Endothelial cell of umbilical vein (primary cell): ENCODE results near the gene SLC47A2. TPM values are rescaled to one million over a fixed set of nuclear protein-coding genes. Genes with fewer than 3 reads are reported as not detected.

Source experiments
- BruUV-seq: library from RNA; stranded (reverse); fragments of 400-500 nt; replicated peaks from 2 replicates; lab custom pipeline; 2021; lab: Mats Ljungman, UMichigan
- CTCF ChIA-PET: fragments of 300-600, 350-600 bp; sonication (Branson Sonifier 250); formaldehyde crosslinking; loops from one replicate; lab custom pipeline; 2021; ENCODE audit warnings: antibody characterized with exemption, inconsistent platforms; lab: Charles Lee
- POLR2A ChIA-PET: fragments of 300-600, 350-600 bp; sonication (Branson Sonifier 250); formaldehyde crosslinking; loops from one replicate; lab custom pipeline; 2021; ENCODE audit warnings: antibody characterized with exemption, inconsistent platforms; lab: Charles Lee
- DNase-seq: peaks from one replicate; pipeline ENCODE4 v3.0.0-alpha.2; 2011; ENCODE audit warnings: low read depth, low spot score
- FAIRE-seq: peaks from 2 replicates; lab custom pipeline; 2011; peaks lifted over from hg19 to GRCh38; lab: Jason Lieb, UNC
- H2AFZ ChIP-seq: 2 replicates; pipeline ENCODE4 v1.6.0; 2012; ENCODE audit warnings: low read depth, low read length, control low read depth, inconsistent platforms
- H3K27ac ChIP-seq: 2 replicates; pipeline ENCODE4 v1.5.1; 2011; ENCODE audit warnings: low read depth, mild to moderate bottlenecking, control low read depth, low read length, moderate library complexity; ENCODE audit not compliant: insufficient read depth
- H3K27me3 ChIP-seq, 2 experiments: 2 replicates each; pipeline versions ENCODE4 v1.6.0 to v1.6.1; 2011; ENCODE audit warnings: low read length in 2 of 2, mixed read lengths in 1 of 2; ENCODE audit not compliant: control insufficient read depth in 2 of 2, insufficient read depth in 2 of 2
- H3K36me3 ChIP-seq, 2 experiments: 2 replicates in 1 of 2; 3 replicates in 1 of 2; pipeline ENCODE4 v1.5.1; 2011; ENCODE audit warnings: low read length in 2 of 2, mild to moderate bottlenecking in 1 of 2, moderate library complexity in 1 of 2; ENCODE audit not compliant: control insufficient read depth in 2 of 2, insufficient read depth in 2 of 2; ENCODE audit errors: extremely low read depth in 1 of 2
- H3K4me1 ChIP-seq: 3 replicates; pipeline ENCODE4 v1.5.1; 2011; ENCODE audit warnings: mild to moderate bottlenecking, low read length; ENCODE audit not compliant: control insufficient read depth, insufficient read depth; ENCODE audit errors: extremely low read depth
- H3K4me2 ChIP-seq: 2 replicates; pipeline ENCODE4 v1.6.1; 2011; ENCODE audit warnings: low read length, control low read depth, mixed read lengths; ENCODE audit not compliant: insufficient read depth
- H3K4me3 ChIP-seq, 3 experiments: fragments of 200-600 bp in 1 of 3; sonication (generic), shearing (Covaris generic) in 1 of 3; replicated peaks in 1 of 3; 2 replicates each; pipeline ENCODE4 v1.5.1; 2011 to 2016; ENCODE audit warnings: control low read depth in 3 of 3, low read length in 3 of 3, mild to moderate bottlenecking in 2 of 3, inconsistent platforms in 1 of 3, low read depth in 1 of 3, moderate library complexity in 1 of 3; ENCODE audit not compliant: insufficient read depth in 1 of 3
- H3K79me2 ChIP-seq: 2 replicates; pipeline ENCODE4 v1.6.0; 2012; ENCODE audit warnings: low read length, inconsistent platforms; ENCODE audit not compliant: control insufficient read depth, insufficient read depth
- H3K9ac ChIP-seq: replicated peaks from 2 replicates; pipeline ENCODE3; 2011; ENCODE audit warnings: low read length, control low read depth; ENCODE audit not compliant: insufficient read depth; ENCODE audit errors: extremely low read depth
- H3K9me1 ChIP-seq: replicated peaks from 3 replicates; pipeline ENCODE4 v1.6.0; 2011; ENCODE audit warnings: mild to moderate bottlenecking, low read length; ENCODE audit not compliant: control insufficient read depth, insufficient read depth; ENCODE audit errors: extremely low read depth
- H3K9me3 ChIP-seq: replicated peaks from 2 replicates; pipeline ENCODE4 v1.5.1; 2012; ENCODE audit warnings: low read length, inconsistent platforms; ENCODE audit not compliant: control insufficient read depth, insufficient read depth
- H4K20me1 ChIP-seq: replicated peaks from 2 replicates; pipeline ENCODE3; 2011; ENCODE audit warnings: mild to moderate bottlenecking, low read length; ENCODE audit not compliant: control insufficient read depth, insufficient read depth; ENCODE audit errors: extremely low read depth
- EZH2 ChIP-seq: IDR thresholded peaks from 2 replicates; pipeline ENCODE4 v1.6.1; 2012; ENCODE audit warnings: borderline replicate concordance, low read depth, mild to moderate bottlenecking, moderate library complexity, low read length, inconsistent platforms; ENCODE audit not compliant: severe bottlenecking
- FOS ChIP-seq: IDR thresholded peaks from 2 replicates; pipeline ENCODE4 v1.6.1; 2011; ENCODE audit warnings: mild to moderate bottlenecking, low read length, moderate library complexity, borderline replicate concordance; ENCODE audit not compliant: insufficient read depth
- GATA2 ChIP-seq: IDR thresholded peaks from 2 replicates; pipeline ENCODE4 v1.7.0; 2011; ENCODE audit warnings: low read depth, mild to moderate bottlenecking, moderate library complexity, mixed read lengths, low read length; ENCODE audit not compliant: insufficient read length, insufficient read depth
- JUN ChIP-seq: IDR thresholded peaks from 2 replicates; pipeline ENCODE4 v1.6.1; 2011; ENCODE audit warnings: borderline replicate concordance, low read depth; ENCODE audit not compliant: insufficient read length, insufficient read depth
- MYC ChIP-seq: IDR thresholded peaks from one replicate; pipeline ENCODE4 v1.6.1; 2011; ENCODE audit warnings: mild to moderate bottlenecking, low read depth, low read length
- POLR2A ChIP-seq: IDR thresholded peaks from 2 replicates; pipeline ENCODE4 v1.6.1; 2012; ENCODE audit warnings: low read depth, mild to moderate bottlenecking, control low read depth, low read length
- POLR2AphosphoS5 ChIP-seq: IDR thresholded peaks from 2 replicates; pipeline ENCODE4 v1.6.1; 2012; ENCODE audit warnings: low read depth, mild to moderate bottlenecking, control low read depth, low read length, moderate library complexity; ENCODE audit not compliant: insufficient read depth
- dilution Hi-C: fragments of 300-500 bp; cut with MboI; formaldehyde crosslinking; loops from one replicate; pipeline ENCODE4 v1.15.0; 2019; ENCODE audit warnings: low sequenced_read_pairs; ENCODE audit not compliant: extremely low pct_ligation_motif_present
- intact Hi-C: fragments of 100-400 bp; cut with micrococcal nuclease; formaldehyde crosslinking; loops from one replicate; pipeline ENCODE4 v1.10.0; 2022
- polyA plus RNA-seq, 4 experiments: library from polyadenylated mRNA; depleted of rRNA in 3 of 4; stranded (reverse) in 3 of 4; unstranded in 1 of 4; fragments of >200 nt; gene quantifications; 2 replicates each; pipeline versions ENCODE4 v1.2.1 to v1.2.3, GENCODE V29; 2011 to 2012; ENCODE audit warnings: missing spikeins in 1 of 4
- total RNA-seq: library from RNA; stranded (reverse); gene quantifications from 2 replicates; pipeline ENCODE4 v1.2.3, GENCODE V29; 2021
- TF ChIP-seq, protein P1 (sequence below): IDR thresholded peaks from 2 replicates; pipeline ENCODE4 v1.6.1; 2011; ENCODE audit not compliant: insufficient read depth, insufficient read length
- TF ChIP-seq, protein P2 (sequence below), 2 donors: IDR thresholded peaks; 1 replicate in 1 of 2; 2 replicates in 1 of 2; pipeline ENCODE4 v1.5.1; 2011; ENCODE audit warnings: low read length in 2 of 2, mild to moderate bottlenecking in 2 of 2, moderate library complexity in 2 of 2, control low read depth in 1 of 2, inconsistent platforms in 1 of 2, low read depth in 1 of 2; ENCODE audit not compliant: insufficient read depth in 1 of 2; ENCODE audit errors: extremely low read depth in 1 of 2

Gene SLC47A2
- total and polyA plus RNA-seq, 2 donors (not counting 3 experiments of a cell fraction or from before 2014, with no cell fraction given): not detected

DNA sequence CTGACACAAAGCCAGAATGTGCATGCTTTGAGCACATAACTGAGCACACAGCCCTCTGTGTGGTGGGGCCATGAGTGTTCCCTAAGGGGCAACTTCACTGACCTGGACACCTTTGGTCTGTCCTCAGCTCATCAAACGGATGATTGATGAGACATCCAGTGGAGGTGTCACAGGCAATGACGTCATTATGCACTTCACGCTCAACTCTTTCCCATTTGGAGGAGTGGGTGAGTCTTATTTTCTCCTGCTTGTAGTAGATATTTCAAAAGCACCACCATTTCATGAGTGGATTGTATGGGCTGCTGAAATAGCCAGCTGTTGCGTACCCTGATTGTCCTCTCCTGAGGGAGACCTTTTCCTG lies 51.6 kb downstream of the SLC47A2 start:
- Histone ChIP-seq H3K79me2 (no peaks in the 10 kb centered on the region), H2AFZ (no peak overlapping the region), H3K9me1 (no peaks in the 10 kb centered on the region), H3K4me3 (no peak overlapping the region), H3K36me3 (peaks cover 0 to 8% of the 10 kb centered on the region in 2 experiments), H3K9ac (no peak overlapping the region), H4K20me1 (no peaks in the 10 kb centered on the region), H3K27ac (no peak overlapping the region), H3K27me3 (no peaks in the 10 kb centered on the region), H3K4me2 (no peak overlapping the region), H3K4me1 (no peaks in the 10 kb centered on the region), H3K9me3 (no peaks in the 10 kb centered on the region)
- FAIRE-seq (no peak), DNase-seq (no peak)
- ChIA-PET CTCF (no interaction called here), POLR2A (no interaction called here)
- BruUV-seq: no TSS peak
- TF ChIP-seq POLR2AphosphoS5 (no peak), GATA2 (no peak), JUN (no peak), FOS (no peak), POLR2A (no peak), MYC (no peak), EZH2 (no peak)
- TF ChIP-seq, protein P1, sequence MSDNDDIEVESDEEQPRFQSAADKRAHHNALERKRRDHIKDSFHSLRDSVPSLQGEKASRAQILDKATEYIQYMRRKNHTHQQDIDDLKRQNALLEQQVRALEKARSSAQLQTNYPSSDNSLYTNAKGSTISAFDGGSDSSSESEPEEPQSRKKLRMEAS: no peak
- TF ChIP-seq, protein P2, sequence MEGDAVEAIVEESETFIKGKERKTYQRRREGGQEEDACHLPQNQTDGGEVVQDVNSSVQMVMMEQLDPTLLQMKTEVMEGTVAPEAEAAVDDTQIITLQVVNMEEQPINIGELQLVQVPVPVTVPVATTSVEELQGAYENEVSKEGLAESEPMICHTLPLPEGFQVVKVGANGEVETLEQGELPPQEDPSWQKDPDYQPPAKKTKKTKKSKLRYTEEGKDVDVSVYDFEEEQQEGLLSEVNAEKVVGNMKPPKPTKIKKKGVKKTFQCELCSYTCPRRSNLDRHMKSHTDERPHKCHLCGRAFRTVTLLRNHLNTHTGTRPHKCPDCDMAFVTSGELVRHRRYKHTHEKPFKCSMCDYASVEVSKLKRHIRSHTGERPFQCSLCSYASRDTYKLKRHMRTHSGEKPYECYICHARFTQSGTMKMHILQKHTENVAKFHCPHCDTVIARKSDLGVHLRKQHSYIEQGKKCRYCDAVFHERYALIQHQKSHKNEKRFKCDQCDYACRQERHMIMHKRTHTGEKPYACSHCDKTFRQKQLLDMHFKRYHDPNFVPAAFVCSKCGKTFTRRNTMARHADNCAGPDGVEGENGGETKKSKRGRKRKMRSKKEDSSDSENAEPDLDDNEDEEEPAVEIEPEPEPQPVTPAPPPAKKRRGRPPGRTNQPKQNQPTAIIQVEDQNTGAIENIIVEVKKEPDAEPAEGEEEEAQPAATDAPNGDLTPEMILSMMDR (IDR thresholded peaks at IDR 0.05; ENCODE audit: extremely low read depth in 1 of 2, insufficient read depth in 1 of 2, low read depth in 1 of 2, low read length in 2 of 2): no peak
- intact Hi-C loops: no loop called here
- dilution Hi-C loops: no loop called here
